GM19455 (cell line): Measurements from ENCODE around the gene IL17B.
"Not testable (repeated sequence)": the region's sequence is repeated elsewhere in the genome, so short reads cannot be mapped to it uniquely, and the experiment has no call there.

Experiments
- ATAC-seq: cut with Tn5 transposase; IDR thresholded peaks from one replicate; pipeline ENCODE4 v1.9.1; 2021; ENCODE audit not compliant: unreplicated experiment

The IL17B gene

GRCh38 chr5:149403923-149404745 lies 25.0 kb upstream of the IL17B start:
- ATAC-seq: no peak

- no peak for ATAC-seq
These were observed 23.2 kb upstream of the IL17B start for GRCh38 chr5:149402291-149402690.

- ATAC-seq: no peak
These were observed 22.0 kb upstream of the IL17B start for GRCh38 chr5:149401051-149401450.

- ATAC-seq: no peak
These were observed 21.2 kb upstream of the IL17B start for GRCh38 chr5:149400304-149400703.

GRCh38 chr5:149399775-149400174 lies 20.7 kb upstream of the IL17B start:
- no peak for ATAC-seq

GRCh38 chr5:149398747-149399266 lies 19.7 kb upstream of the IL17B start:
- not testable (repeated sequence) for ATAC-seq

GRCh38 chr5:149397530-149397929 lies 18.4 kb upstream of the IL17B start:
- no peak for ATAC-seq

- ATAC-seq: not testable (repeated sequence)
These were observed 15.9 kb upstream of the IL17B start for GRCh38 chr5:149394996-149395395.

- no peak for ATAC-seq
These were observed 13.6 kb upstream of the IL17B start for GRCh38 chr5:149392718-149393117.

- ATAC-seq: no peak
These were observed 12.4 kb upstream of the IL17B start for GRCh38 chr5:149391524-149391923.

GRCh38 chr5:149391076-149391475 lies 12.0 kb upstream of the IL17B start:
- not testable (repeated sequence) for ATAC-seq

GRCh38 chr5:149389552-149390495 lies 10.7 kb upstream of the IL17B start:
- no peak for ATAC-seq

- no peak for ATAC-seq
These were observed 9.6 kb upstream of the IL17B start for GRCh38 chr5:149388498-149389190.

- no peak for ATAC-seq
These were observed 8.9 kb upstream of the IL17B start for GRCh38 chr5:149387982-149388381.

GRCh38 chr5:149387081-149387631 lies 8.1 kb upstream of the IL17B start:
- ATAC-seq: no peak

- ATAC-seq: no peak
These were observed 7.1 kb upstream of the IL17B start for GRCh38 chr5:149386166-149386565.

- ATAC-seq: no peak
These were observed 4.3 kb upstream of the IL17B start for GRCh38 chr5:149383399-149383798.

GRCh38 chr5:149382517-149383220 lies 3.6 kb upstream of the IL17B start:
- no peak for ATAC-seq

- ATAC-seq: peak; percentile 87
These were observed 2.9 kb upstream of the IL17B start for GRCh38 chr5:149381986-149382338.
